ENCODE results near the gene RAB3GAP2. TPM values are rescaled to one million over a fixed set of nuclear protein-coding genes. Genes with fewer than 3 reads are reported as not detected.

Gene RAB3GAP2
- total and polyA plus RNA-seq, 12 donors = 5.7 to 35.8 (median 27.6) TPM

GRCh38 chr1:220296981-220297380, 24.7 kb upstream of the RAB3GAP2 start:
- peaks cover 0 to 23% (median 14%) of the 10 kb centered on the region in 9 donors for H3K4me1 ChIP-seq
- intact Hi-C loops (cut with DNase I) = loop anchor here in 7 of 10 donors (5.0 to 10.0 kb wide), 4 partner anchors 218 to 480 kb away; partner anchors contain the start of gene MARK1 (in 3 of the 7)
- no peak for ATAC-seq
- no peak overlapping the region for H3K27ac ChIP-seq
- no peak for TF ChIP-seq CTCF (IDR thresholded peaks at IDR 0.05)
- no peaks in the 10 kb centered on the region for H3K36me3 ChIP-seq
- peaks cover 0 to 13% (median 0%) of the 10 kb centered on the region in 7 donors for H3K27me3 ChIP-seq
- no peak for DNase-seq
- no peaks in the 10 kb centered on the region for H3K9me3 ChIP-seq
- H3K4me3 ChIP-seq = no peak overlapping the region
- WGBS, 2 donors = 90 to 92% methylated on average over 1 of the region's 1 CpG

- Histone ChIP-seq H3K36me3 (no peaks in the 10 kb centered on the region), H3K4me3 (no peak overlapping the region), H3K27me3 (peaks cover 0 to 17% (median 0%) of the 10 kb centered on the region in 7 donors), H3K27ac (no peak overlapping the region), H3K4me1 (peaks cover 0 to 6% (median under 1%) of the 10 kb centered on the region in 9 donors), H3K9me3 (no peaks in the 10 kb centered on the region)
- DNase-seq = no peak
- intact Hi-C loops (cut with DNase I) = loop anchor here in 7 of 10 donors (5.0 to 10.0 kb wide), 4 partner anchors 220 to 482 kb away; partner anchors contain the start of gene MARK1 (in 3 of the 7)
- no peak for TF ChIP-seq CTCF (IDR thresholded peaks at IDR 0.05)
- ATAC-seq = no peak
- WGBS, 2 donors = 91 to 94% methylated on average over 4 of the region's 4 CpGs
These were observed 22.6 kb upstream of the RAB3GAP2 start for GRCh38 chr1:220294846-220295301.

- Histone ChIP-seq H3K4me1 (peaks cover 0 to 4% (median 0%) of the 10 kb centered on the region in 9 donors), H3K9me3 (no peaks in the 10 kb centered on the region), H3K36me3 (no peaks in the 10 kb centered on the region), H3K4me3 (no peak overlapping the region), H3K27me3 (peaks cover 0 to 17% (median 0%) of the 10 kb centered on the region in 7 donors), H3K27ac (no peak overlapping the region)
- intact Hi-C loops (cut with DNase I) = loop anchor here in 6 of 10 donors (10.0 kb wide), 3 partner anchors 223 to 483 kb away; partner anchors contain the start of gene MARK1 (in 3 of the 6)
- no peak for TF ChIP-seq CTCF (IDR thresholded peaks at IDR 0.05)
- no peak for DNase-seq
- no peak for ATAC-seq
These were observed 19.3 kb upstream of the RAB3GAP2 start for GRCh38 chr1:220291580-220291979.

- 63 to 69% methylated on average over 4 of the region's 4 CpGs for WGBS, 2 donors
- DNase-seq (no peak), ATAC-seq (no peak)
- no peak for TF ChIP-seq CTCF (IDR thresholded peaks at IDR 0.05)
- Histone ChIP-seq H3K27me3 (peaks cover 0 to 17% (median 0%) of the 10 kb centered on the region in 7 donors), H3K36me3 (no peaks in the 10 kb centered on the region), H3K4me1 (no peaks in the 10 kb centered on the region), H3K4me3 (no peak overlapping the region), H3K9me3 (no peaks in the 10 kb centered on the region), H3K27ac (no peak overlapping the region)
- intact Hi-C loops (cut with DNase I) = loop anchor here in 6 of 10 donors (10.0 kb wide), 3 partner anchors 225 to 485 kb away; partner anchors contain the start of gene MARK1 (in 3 of the 6)
These were observed 18.0 kb upstream of the RAB3GAP2 start for GRCh38 chr1:220290140-220290761.
